H9 (cell line): ENCODE data around the gene SLC17A3. TPM values are rescaled to one million over a fixed set of nuclear protein-coding genes. Genes with fewer than 3 reads are reported as not detected.

ENCODE experiments used
- DNase-seq: peaks from one replicate; pipeline ENCODE4 v3.0.0-alpha.2; 2017
- H2AFZ ChIP-seq: one replicate; pipeline ENCODE4 v1.6.1; 2013; ENCODE audit warnings: mild to moderate bottlenecking, low read length, control low read depth, moderate library complexity
- H2AK5ac ChIP-seq: 2 replicates; pipeline ENCODE4 v1.6.1; 2013; ENCODE audit warnings: low read length, control low read depth, mixed read lengths; ENCODE audit not compliant: insufficient read length
- H2BK120ac ChIP-seq: one replicate; pipeline ENCODE4 v1.6.1; 2013; ENCODE audit warnings: low read depth, mild to moderate bottlenecking, low read length, control low read depth, inconsistent platforms; ENCODE audit not compliant: poor library complexity, severe bottlenecking
- H2BK12ac ChIP-seq: 2 replicates; pipeline ENCODE4 v1.6.1; 2013; ENCODE audit warnings: low read length, control low read depth, mixed read lengths, low read depth; ENCODE audit not compliant: insufficient read length
- H2BK15ac ChIP-seq: 2 replicates; pipeline ENCODE4 v1.6.1; 2013; ENCODE audit warnings: low read depth, low read length, control low read depth
- H2BK20ac ChIP-seq: one replicate; pipeline ENCODE4 v1.6.1; 2013; ENCODE audit warnings: low read depth, mild to moderate bottlenecking, low read length, control low read depth, inconsistent platforms; ENCODE audit not compliant: poor library complexity, severe bottlenecking
- H2BK5ac ChIP-seq: 2 replicates; pipeline ENCODE4 v1.6.1; 2013; ENCODE audit warnings: low read length, control low read depth, mixed read lengths; ENCODE audit not compliant: insufficient read length
- H3K14ac ChIP-seq: 2 replicates; pipeline ENCODE4 v1.6.1; 2013; ENCODE audit warnings: low read length, control low read depth; ENCODE audit not compliant: insufficient read depth
- H3K18ac ChIP-seq: 2 replicates; pipeline ENCODE4 v1.6.1; 2013; ENCODE audit warnings: low read depth, mild to moderate bottlenecking, mixed read lengths, low read length, control low read depth; ENCODE audit not compliant: insufficient read length
- H3K23ac ChIP-seq: 2 replicates; pipeline ENCODE4 v1.6.1; 2013; ENCODE audit warnings: low read length, control low read depth, mixed read lengths, low read depth; ENCODE audit not compliant: insufficient read length
- H3K23me2 ChIP-seq: 2 replicates; pipeline ENCODE4 v1.6.1; 2013; ENCODE audit warnings: low read depth, mild to moderate bottlenecking, mixed read lengths, low read length, control low read depth; ENCODE audit not compliant: insufficient read length, poor library complexity, severe bottlenecking
- H3K27ac ChIP-seq: 2 replicates; pipeline ENCODE4 v1.5.1; 2013; ENCODE audit warnings: low read length, control low read depth, mixed read lengths, low read depth; ENCODE audit not compliant: insufficient read length
- H3K27me3 ChIP-seq: 2 replicates; pipeline ENCODE4 v1.6.1; 2013; ENCODE audit warnings: low read length, control low read depth, inconsistent platforms; ENCODE audit not compliant: insufficient read depth
- H3K4ac ChIP-seq: 2 replicates; pipeline ENCODE4 v1.6.1; 2013; ENCODE audit warnings: low read depth, mild to moderate bottlenecking, control low read depth, inconsistent platforms, low read length, moderate library complexity
- H3K4me1 ChIP-seq: 2 replicates; pipeline ENCODE4 v1.6.1; 2013; ENCODE audit warnings: low read length, control low read depth, inconsistent platforms; ENCODE audit not compliant: insufficient read depth
- H3K4me2 ChIP-seq: 2 replicates; pipeline ENCODE4 v1.6.1; 2013; ENCODE audit warnings: low read length, control low read depth, mixed read lengths; ENCODE audit not compliant: insufficient read length, insufficient read depth
- H3K56ac ChIP-seq: 2 replicates; pipeline ENCODE4 v1.6.1; 2013; ENCODE audit warnings: low read depth, mild to moderate bottlenecking, mixed read lengths, low read length, control low read depth; ENCODE audit not compliant: insufficient read length
- H3K79me1 ChIP-seq: 2 replicates; pipeline ENCODE4 v1.6.1; 2013; ENCODE audit warnings: low read depth, mild to moderate bottlenecking, moderate library complexity, low read length, control low read depth, inconsistent platforms; ENCODE audit not compliant: insufficient read depth, poor library complexity, severe bottlenecking
- H3K79me2 ChIP-seq: 2 replicates; pipeline ENCODE4 v1.6.1; 2013; ENCODE audit warnings: low read length, control low read depth, inconsistent platforms; ENCODE audit not compliant: insufficient read depth
- H3K9ac ChIP-seq: 2 replicates; pipeline ENCODE4 v1.6.1; 2013; ENCODE audit warnings: low read length, control low read depth, mixed read lengths; ENCODE audit not compliant: insufficient read length; ENCODE audit errors: extremely low read depth
- H3K9me3 ChIP-seq: one replicate; pipeline ENCODE4 v1.6.1; 2013; ENCODE audit warnings: low read depth, low read length, inconsistent platforms; ENCODE audit not compliant: control insufficient read depth
- H3T11ph ChIP-seq: one replicate; pipeline ENCODE4 v1.6.1; 2013; ENCODE audit warnings: mild to moderate bottlenecking, low read length, control low read depth, inconsistent platforms
- H4K20me1 ChIP-seq: one replicate; pipeline ENCODE4 v1.6.1; 2013; ENCODE audit not compliant: control insufficient read depth, insufficient read length, insufficient read depth
- H4K5ac ChIP-seq: 2 replicates; pipeline ENCODE4 v1.6.1; 2013; ENCODE audit warnings: low read depth, mild to moderate bottlenecking, mixed read lengths, low read length, control low read depth; ENCODE audit not compliant: insufficient read length
- H4K8ac ChIP-seq: replicated peaks from 2 replicates; pipeline ENCODE4 v1.6.1; 2013; ENCODE audit warnings: low read length, control low read depth, mixed read lengths, low read depth; ENCODE audit not compliant: insufficient read length
- H4K91ac ChIP-seq: 2 replicates; pipeline ENCODE4 v1.6.1; 2013; ENCODE audit warnings: low read depth, mild to moderate bottlenecking, moderate library complexity, mixed read lengths, low read length, control low read depth; ENCODE audit not compliant: insufficient read length
- H3K27ac Mint-ChIP-seq, 3 experiments: 2 replicates in 2 of 3; 3 replicates in 1 of 3; pipeline ENCODE4 v1.8.0; 2020 to 2021; ENCODE audit warnings: mixed read lengths in 3 of 3, mild to moderate bottlenecking in 1 of 3, moderate library complexity in 1 of 3
- H3K27me3 Mint-ChIP-seq: 2 replicates; pipeline ENCODE4 v1.8.0; 2021; ENCODE audit warnings: low read depth, mild to moderate bottlenecking, moderate library complexity, mixed read lengths
- H3K36me3 Mint-ChIP-seq, 3 experiments: 2 replicates in 2 of 3; 3 replicates in 1 of 3; pipeline ENCODE4 v1.8.0; 2020 to 2021; ENCODE audit warnings: low read depth in 3 of 3, mixed read lengths in 3 of 3; ENCODE audit not compliant: insufficient read depth in 1 of 3
- H3K4me1 Mint-ChIP-seq, 2 experiments: 2 replicates each; pipeline ENCODE4 v1.8.0; 2020; ENCODE audit warnings: mixed read lengths in 2 of 2
- H3K4me3 Mint-ChIP-seq, 2 experiments: 2 replicates in 1 of 2; 3 replicates in 1 of 2; pipeline ENCODE4 v1.8.0; 2020 to 2021; ENCODE audit warnings: mild to moderate bottlenecking in 2 of 2, mixed read lengths in 2 of 2, moderate library complexity in 1 of 2
- H3K9me3 Mint-ChIP-seq, 2 experiments: 2 replicates in 1 of 2; 3 replicates in 1 of 2; pipeline ENCODE4 v1.8.0; 2020; ENCODE audit warnings: mild to moderate bottlenecking in 2 of 2, mixed read lengths in 2 of 2, moderate library complexity in 1 of 2
- CTCF ChIP-seq: fragments of 200-600 bp; sonication (generic); conservative IDR thresholded peaks from 3 replicates; pipeline ENCODE4 v1.8.0; 2021; ENCODE audit warnings: antibody characterized with exemption, mild to moderate bottlenecking
- total RNA-seq: library from RNA; stranded (reverse); gene quantifications from 2 replicates; pipeline ENCODE4 v1.2.1, GENCODE V29; 2021

Gene SLC17A3
- total RNA-seq, 1 experiment from 2014 or later, result not detected

DNA sequence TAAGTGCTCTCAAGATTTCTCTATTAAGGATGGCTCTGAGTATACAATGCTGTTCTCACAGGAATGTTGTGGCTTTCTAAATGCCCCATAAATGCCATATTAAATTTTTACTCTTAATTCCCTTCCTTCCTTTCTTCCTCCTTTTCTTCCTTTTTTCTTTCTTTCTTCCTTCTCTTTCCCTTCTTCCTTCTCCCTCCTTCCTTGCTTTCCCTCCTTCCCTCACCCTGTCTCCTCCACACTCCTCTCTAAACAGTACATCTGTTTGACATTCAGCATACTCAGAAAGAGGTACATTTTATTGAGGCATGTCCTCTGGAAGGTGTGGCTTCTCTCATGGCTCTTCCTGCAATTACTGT, 41.8 kb downstream of the SLC17A3 start:
- Histone ChIP-seq H4K5ac (no peak overlapping the region), H4K8ac (no peak overlapping the region), H4K20me1 (no peaks in the 10 kb centered on the region), H3K23me2 (no peaks in the 10 kb centered on the region), H3K4me2 (no peak overlapping the region), H3K4ac (no peak overlapping the region), H2BK120ac (no peak overlapping the region), H3K79me1 (no peaks in the 10 kb centered on the region), H2BK15ac (no peak overlapping the region), H3K4me1 (no peaks in the 10 kb centered on the region), H2BK12ac (no peak overlapping the region), H4K91ac (no peak overlapping the region), H3K27ac (no peak overlapping the region), H3K18ac (no peak overlapping the region), H3K23ac (no peak overlapping the region), H3K79me2 (no peaks in the 10 kb centered on the region), H2AK5ac (no peak overlapping the region), H2BK20ac (no peak overlapping the region), H3K56ac (no peak overlapping the region), H3K9me3 (no peaks in the 10 kb centered on the region), H2AFZ (no peak overlapping the region), H2BK5ac (no peak overlapping the region), H3K9ac (no peak overlapping the region), H3T11ph (no peak overlapping the region), H3K27me3 (no peaks in the 10 kb centered on the region), H3K14ac (no peak overlapping the region)
- H3K36me3 Mint-ChIP-seq, result no peaks in the 10 kb centered on the region
- TF ChIP-seq CTCF, result no peak
- H3K4me3 Mint-ChIP-seq, result no peak overlapping the region
- H3K27me3 Mint-ChIP-seq, result no peaks in the 10 kb centered on the region
- no peak overlapping the region for H3K27ac Mint-ChIP-seq
- no peak for DNase-seq
- H3K9me3 Mint-ChIP-seq, result no peaks in the 10 kb centered on the region
- H3K4me1 Mint-ChIP-seq, result no peaks in the 10 kb centered on the region
